ENCODE results near the gene DSP. TPM values are rescaled to one million over a fixed set of nuclear protein-coding genes. Genes with fewer than 3 reads are reported as not detected.

Gene DSP
- total RNA-seq, 1 experiment from 2014 or later, result 109 TPM

- ChIA-PET POLR2A (ENCODE audit: unreplicated experiment) (no interaction called here), CTCF (no interaction called here)
- Histone ChIP-seq H3K4me3 (no peak overlapping the region), H3K27me3 (ENCODE audit: insufficient read depth, low read depth) (no peaks in the 10 kb centered on the region), H3K27ac (no peak overlapping the region), H4K20me1 (ENCODE audit: insufficient read depth) (no peaks in the 10 kb centered on the region), H3K4me1 (replicated peaks; ENCODE audit: insufficient read depth) (no peaks in the 10 kb centered on the region), H3K36me3 (ENCODE audit: low read depth) (no peaks in the 10 kb centered on the region), H3K79me2 (ENCODE audit: low read depth) (no peaks in the 10 kb centered on the region), H3K9me2 (ENCODE audit: insufficient read depth) (no peaks in the 10 kb centered on the region), H3K9me3 (ENCODE audit: insufficient read depth, low read depth) (no peaks in the 10 kb centered on the region), H3F3A (ENCODE audit: insufficient read depth, low read depth) (no peaks in the 10 kb centered on the region), H2AFZ (no peak overlapping the region), H3K4me2 (no peak overlapping the region)
- BruUV-seq (replicated peaks), result no TSS peak
- no peak for DNase-seq
- TF ChIP-seq EZH2 (IDR thresholded peaks at IDR 0.05; ENCODE audit: low read depth) (no peak), CTCF (conservative IDR thresholded peaks at IDR 0.05) (no peak)
- intact Hi-C loops (cut with micrococcal nuclease; ENCODE audit: unreplicated experiment), result no loop called here
Observed at GRCh38 chr6:7628909-7629308, 87.4 kb downstream of the DSP start.

GRCh38 chr6:7629321-7629720 lies 87.8 kb downstream of the DSP start:
- ChIA-PET POLR2A (ENCODE audit: unreplicated experiment) (no interaction called here), CTCF (no interaction called here)
- no peaks in the 10 kb centered on the region for H3K4me1 ChIP-seq (replicated peaks; ENCODE audit: insufficient read depth)
- H3K4me2 ChIP-seq, result no peak overlapping the region
- H2AFZ ChIP-seq, result no peak overlapping the region
- no peak overlapping the region for H3K4me3 ChIP-seq
- no peaks in the 10 kb centered on the region for H3K27me3 ChIP-seq (ENCODE audit: insufficient read depth, low read depth)
- no peaks in the 10 kb centered on the region for H3K79me2 ChIP-seq (ENCODE audit: low read depth)
- H4K20me1 ChIP-seq (ENCODE audit: insufficient read depth), result no peaks in the 10 kb centered on the region
- TF ChIP-seq CTCF (conservative IDR thresholded peaks at IDR 0.05), result no peak
- TF ChIP-seq EZH2 (IDR thresholded peaks at IDR 0.05; ENCODE audit: low read depth), result no peak
- intact Hi-C loops (cut with micrococcal nuclease; ENCODE audit: unreplicated experiment), result no loop called here
- H3K36me3 ChIP-seq (ENCODE audit: low read depth), result no peaks in the 10 kb centered on the region
- no peak overlapping the region for H3K27ac ChIP-seq
- H3F3A ChIP-seq (ENCODE audit: insufficient read depth, low read depth), result no peaks in the 10 kb centered on the region
- no peaks in the 10 kb centered on the region for H3K9me3 ChIP-seq (ENCODE audit: insufficient read depth, low read depth)
- no peaks in the 10 kb centered on the region for H3K9me2 ChIP-seq (ENCODE audit: insufficient read depth)
- BruUV-seq (replicated peaks), result no TSS peak
- DNase-seq, result no peak

- TF ChIP-seq EZH2 (IDR thresholded peaks at IDR 0.05; ENCODE audit: low read depth), result no peak
- no peak for TF ChIP-seq CTCF (conservative IDR thresholded peaks at IDR 0.05)
- H3K36me3 ChIP-seq (ENCODE audit: low read depth), result no peaks in the 10 kb centered on the region
- no peak overlapping the region for H3K27ac ChIP-seq
- no peaks in the 10 kb centered on the region for H3F3A ChIP-seq (ENCODE audit: insufficient read depth, low read depth)
- no peaks in the 10 kb centered on the region for H3K79me2 ChIP-seq (ENCODE audit: low read depth)
- H3K9me2 ChIP-seq (ENCODE audit: insufficient read depth), result no peaks in the 10 kb centered on the region
- no peak overlapping the region for H2AFZ ChIP-seq
- DNase-seq, result no peak
- no peak overlapping the region for H3K4me2 ChIP-seq
- intact Hi-C loops (cut with micrococcal nuclease; ENCODE audit: unreplicated experiment), result no loop called here
- BruUV-seq (replicated peaks), result no TSS peak
- no peaks in the 10 kb centered on the region for H3K9me3 ChIP-seq (ENCODE audit: insufficient read depth, low read depth)
- no peak overlapping the region for H3K4me3 ChIP-seq
- POLR2A ChIA-PET (ENCODE audit: unreplicated experiment), result no interaction called here
- no peaks in the 10 kb centered on the region for H3K4me1 ChIP-seq (replicated peaks; ENCODE audit: insufficient read depth)
- H4K20me1 ChIP-seq (ENCODE audit: insufficient read depth), result no peaks in the 10 kb centered on the region
- CTCF ChIA-PET, result no interaction called here
- no peaks in the 10 kb centered on the region for H3K27me3 ChIP-seq (ENCODE audit: insufficient read depth, low read depth)
Observed at GRCh38 chr6:7630792-7631191, 89.3 kb downstream of the DSP start.
